Measurements from ENCODE around the gene TMEM169. TPM values are rescaled to one million over a fixed set of nuclear protein-coding genes. Genes with fewer than 3 reads are reported as not detected.

TMEM169 gene
- total RNA-seq, 1 experiment from 2014 or later: 0.35 TPM

DNA sequence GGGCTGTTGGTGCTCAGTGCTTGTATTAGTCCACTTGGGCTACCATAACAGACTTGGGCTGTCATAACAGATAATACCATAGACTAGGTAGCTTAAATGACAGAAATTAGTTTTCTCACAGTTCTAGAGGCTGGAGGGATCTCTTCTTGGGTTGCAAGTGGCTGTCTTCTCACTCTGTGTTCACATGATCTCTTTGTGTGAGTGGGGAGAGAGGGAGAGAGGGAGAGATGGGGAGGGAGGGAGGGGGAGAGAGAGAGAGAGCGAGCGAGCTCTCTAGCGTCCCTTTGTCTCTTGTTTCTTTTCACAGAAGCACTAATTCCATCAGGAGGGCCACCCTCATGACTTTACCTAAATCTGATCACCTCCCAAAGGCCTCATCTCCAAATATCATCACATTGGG is 23.0 kb downstream of the TMEM169 start:
- DNase-seq (ENCODE audit: low spot score): no peak

DNA sequence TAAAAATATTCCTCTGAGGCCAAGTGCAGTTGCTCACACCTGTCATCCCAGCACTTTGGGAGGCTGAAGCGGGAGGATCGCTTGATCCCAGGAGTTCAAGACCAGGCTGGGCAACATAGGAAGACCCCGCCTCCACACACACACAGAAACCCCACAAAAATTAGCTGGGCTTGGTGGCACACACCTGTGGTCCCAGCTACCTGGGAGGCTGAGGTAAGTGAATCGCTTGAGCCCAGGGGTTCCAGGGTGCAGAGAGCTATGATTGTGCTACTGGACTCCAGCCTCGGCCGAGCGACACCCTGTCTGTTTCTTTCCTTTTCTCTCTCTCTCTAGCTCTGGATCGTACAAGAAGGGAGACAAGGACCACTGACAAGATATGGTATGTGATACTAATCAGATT is 25.6 kb downstream of the TMEM169 start:
- no peak for DNase-seq (ENCODE audit: low spot score)

DNA sequence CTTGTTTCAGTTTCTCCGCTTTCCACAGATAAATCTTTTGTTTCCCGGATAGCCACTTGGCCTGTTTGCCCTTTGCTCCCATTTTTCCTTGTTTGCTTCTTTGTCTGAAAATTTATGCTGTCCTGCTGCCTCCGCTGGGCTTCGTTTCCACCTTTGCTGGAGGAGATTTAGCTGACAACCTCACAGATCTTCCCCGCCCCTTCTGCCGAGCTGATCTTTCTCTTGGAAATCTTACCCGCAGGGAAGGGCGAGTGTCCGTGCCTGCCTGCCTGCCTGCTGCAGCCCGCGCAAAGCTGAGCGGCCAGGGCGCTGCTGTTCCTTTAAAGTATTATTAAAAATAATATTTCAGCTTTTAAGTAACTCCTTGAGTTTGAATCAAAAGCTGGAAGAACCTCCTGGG is 26.0 kb downstream of the TMEM169 start:
- no peak for DNase-seq (ENCODE audit: low spot score)

DNA sequence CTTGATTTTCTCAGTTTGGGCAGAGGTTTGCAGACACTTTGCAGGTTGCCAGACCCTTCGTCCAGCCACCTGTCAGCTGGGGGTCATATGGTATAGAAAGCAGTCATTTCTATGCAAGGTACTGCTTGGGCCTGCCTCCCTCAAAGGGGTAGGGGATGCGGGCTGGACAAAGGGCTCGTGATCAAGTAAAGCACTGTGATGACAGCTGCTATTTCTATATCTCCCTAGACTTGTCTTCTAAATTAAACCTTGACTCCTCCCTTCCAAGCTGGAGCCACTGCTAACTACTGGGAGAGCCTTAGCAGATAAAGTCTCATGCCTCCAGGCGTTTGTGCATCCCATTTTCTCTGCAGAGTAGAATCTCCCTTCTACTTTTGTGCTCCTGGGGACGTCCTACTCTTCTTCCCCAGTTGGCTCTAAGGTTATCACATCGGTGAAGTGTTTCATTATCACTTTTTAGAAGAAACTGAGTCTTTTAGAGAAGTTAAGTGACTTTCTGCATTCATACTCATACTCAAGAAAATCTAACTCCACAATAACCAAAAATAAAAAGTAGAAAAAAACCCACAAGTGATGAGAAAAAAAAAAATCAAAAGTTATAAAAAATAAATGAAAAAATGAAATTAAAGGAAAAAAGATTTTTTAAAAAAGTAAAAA is 26.7 kb downstream of the TMEM169 start:
- no peak for DNase-seq (ENCODE audit: low spot score)

DNA sequence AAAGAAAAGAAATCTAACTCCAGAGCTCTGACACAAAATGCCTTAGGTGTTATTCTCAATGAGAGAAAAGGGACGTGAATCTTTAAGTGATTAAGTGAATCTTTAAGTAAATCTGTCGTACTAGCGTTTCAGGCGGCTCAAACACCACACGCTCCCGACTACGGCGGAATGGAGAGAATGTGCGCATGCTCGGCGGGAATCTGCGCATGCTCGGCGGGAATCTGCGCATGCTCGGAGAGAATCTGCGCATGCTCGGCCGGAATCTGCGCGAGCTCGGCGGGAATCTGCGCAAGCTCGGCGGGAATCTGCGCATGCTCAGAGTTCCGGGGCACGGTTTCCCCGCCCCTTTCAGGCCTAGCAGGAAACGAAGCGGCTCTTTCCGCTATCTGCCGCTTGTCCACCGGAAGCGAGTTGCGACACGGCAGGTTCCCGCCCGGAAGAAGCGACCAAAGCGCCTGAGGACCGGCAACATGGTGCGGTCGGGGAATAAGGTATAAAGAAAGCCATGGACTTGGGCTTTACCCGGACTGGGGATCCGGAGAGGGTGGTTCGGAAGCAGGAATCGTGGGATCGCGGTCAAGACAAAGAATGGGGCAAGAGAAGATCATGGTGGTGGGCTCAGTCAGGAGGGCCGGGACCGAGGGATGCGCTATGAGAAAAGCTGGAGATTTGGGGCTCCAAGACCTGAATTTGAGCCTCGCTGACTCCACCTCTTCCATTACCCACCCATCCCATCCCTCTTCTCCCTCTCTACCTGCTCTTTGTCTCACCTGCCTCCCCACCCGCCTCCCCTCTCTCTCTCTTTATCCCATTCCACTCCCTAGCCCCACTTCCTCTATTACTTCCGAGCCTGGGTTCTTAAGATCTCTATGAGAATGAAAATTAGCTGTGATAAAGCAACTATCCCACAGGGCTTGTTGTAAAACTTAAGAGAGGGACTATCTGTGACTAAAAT is 27.5 kb downstream of the TMEM169 start, which contains the start of gene XRCC5:
Gene XRCC5 (plus strand): TSS at position 382 of the 955 bp plus-strand sequence. CDS start 89 bp downstream, at position 471.
- peak; percentile 96 for DNase-seq (ENCODE audit: low spot score)

DNA sequence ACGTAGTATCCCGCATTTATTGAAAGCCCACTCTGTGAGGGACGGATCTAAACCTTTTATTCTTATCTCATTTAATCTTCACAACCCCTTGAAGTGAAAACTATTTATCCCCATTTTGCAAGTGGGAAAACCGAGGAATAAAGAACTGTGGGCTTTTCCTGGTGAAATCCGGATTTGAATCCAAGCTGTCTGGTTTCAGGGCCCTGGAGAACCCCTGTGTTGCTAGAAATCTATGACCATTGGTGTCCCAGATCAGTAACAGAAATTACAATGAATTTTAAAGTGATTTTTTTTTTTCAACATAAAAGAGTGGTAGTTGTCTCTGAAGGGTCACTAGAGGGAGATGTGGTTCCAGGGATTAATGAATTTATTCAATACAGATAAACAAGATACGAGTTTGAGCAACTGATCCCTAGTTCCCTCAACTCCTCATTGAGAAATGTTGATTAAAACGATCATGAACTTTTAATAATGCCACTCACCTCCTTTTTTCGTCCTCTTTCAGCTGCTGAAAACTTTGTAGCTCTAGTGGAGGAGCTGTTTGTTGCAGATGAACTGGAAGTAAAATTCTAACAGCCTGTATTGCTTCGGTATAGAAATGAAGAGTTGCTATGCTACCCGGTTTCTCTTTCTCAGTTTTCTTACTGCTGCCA is 28.4 kb downstream of the TMEM169 start:
- peak; percentile 19 for DNase-seq (ENCODE audit: low spot score)

DNA sequence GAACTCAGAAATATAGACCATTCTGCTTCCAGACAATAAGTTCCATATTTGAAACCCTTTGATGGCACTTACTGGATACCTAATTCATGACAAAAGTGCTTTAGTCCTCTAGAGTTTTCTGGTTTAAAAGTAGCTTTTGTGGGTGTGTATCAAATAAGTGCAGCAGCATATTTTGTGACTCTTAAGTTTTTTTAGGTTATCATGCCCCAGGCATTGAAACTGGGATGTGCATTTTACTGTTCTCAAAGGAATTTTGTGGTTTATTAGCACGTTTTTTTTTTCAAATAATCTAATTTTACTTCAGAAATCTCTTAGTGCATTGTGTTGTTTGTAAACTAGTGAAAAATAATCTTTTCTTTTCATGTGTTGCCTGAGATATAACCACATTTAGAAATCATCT is 28.9 kb downstream of the TMEM169 start:
- DNase-seq (ENCODE audit: low spot score): no peak

DNA sequence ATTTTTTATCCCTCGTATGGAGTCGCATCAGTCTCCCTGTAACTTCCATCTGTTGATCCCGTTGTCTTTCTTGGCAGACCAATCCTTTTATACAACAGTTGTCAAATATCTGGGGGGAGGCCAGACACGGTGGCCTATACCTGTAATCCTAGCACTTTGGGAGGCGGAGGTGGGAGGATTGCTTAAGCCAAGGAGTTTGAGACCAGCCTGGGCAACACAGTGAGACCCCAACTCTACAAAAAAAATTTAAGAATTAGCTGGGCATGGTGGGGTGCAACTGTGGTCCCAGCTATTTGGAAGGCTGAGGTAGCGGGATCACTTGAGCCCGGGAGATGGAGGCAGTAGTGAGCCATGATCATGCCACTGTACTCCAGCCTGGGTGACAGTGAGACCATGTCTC is 29.4 kb downstream of the TMEM169 start:
- DNase-seq (ENCODE audit: low spot score): no peak

DNA sequence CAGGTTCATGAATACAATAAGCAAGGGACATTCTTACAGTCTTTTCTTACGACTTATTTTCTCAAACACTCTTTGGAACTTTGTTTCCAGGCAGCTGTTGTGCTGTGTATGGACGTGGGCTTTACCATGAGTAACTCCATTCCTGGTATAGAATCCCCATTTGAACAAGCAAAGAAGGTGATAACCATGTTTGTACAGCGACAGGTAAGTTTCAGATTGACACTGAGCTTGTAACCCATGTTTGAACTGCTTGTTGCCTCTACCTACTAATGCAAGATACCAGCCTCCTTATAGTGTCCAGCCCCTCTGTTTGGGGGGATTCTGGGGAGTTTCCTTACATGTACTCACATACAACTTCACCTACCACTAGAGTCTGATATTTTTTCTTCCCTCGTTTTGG is 31.2 kb downstream of the TMEM169 start:
- no peak for DNase-seq (ENCODE audit: low spot score)

DNA sequence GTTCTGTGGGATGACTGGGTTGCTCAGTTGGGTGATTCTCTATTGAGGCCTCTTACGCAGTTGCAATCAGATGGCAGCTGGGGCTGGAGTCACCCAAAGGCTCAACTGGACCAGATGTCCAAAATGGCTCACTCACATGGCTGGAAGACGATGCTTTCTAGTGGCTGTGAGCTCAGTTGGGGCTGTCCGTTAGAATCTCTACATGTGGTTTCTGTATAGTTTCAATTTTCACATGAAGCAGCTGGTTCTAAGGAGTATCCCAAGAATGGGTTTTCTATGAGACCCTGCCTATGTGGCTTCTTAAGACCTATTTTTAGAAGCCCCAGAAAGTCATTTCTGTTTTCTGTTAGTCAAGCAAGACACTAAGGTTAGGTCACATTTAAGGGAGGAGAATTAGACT is 31.9 kb downstream of the TMEM169 start:
- DNase-seq (ENCODE audit: low spot score): no peak

DNA sequence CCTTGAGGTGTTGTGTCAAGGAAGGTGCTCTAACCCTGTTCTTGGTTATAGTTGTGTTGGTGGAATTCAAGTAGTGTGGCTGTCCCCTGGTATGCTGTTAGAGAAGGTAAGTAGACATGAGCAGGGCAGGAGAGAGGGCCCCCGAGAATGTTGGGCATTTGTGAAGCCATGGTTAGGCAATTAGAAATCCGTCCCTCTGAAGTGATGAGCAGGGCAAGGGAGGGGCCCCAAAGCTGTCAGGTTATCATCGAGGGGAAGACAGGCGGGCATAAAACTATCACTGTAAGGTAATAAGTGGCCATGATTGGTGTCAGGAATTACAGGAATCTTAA is 32.6 kb downstream of the TMEM169 start:
- DNase-seq (ENCODE audit: low spot score): no peak

DNA sequence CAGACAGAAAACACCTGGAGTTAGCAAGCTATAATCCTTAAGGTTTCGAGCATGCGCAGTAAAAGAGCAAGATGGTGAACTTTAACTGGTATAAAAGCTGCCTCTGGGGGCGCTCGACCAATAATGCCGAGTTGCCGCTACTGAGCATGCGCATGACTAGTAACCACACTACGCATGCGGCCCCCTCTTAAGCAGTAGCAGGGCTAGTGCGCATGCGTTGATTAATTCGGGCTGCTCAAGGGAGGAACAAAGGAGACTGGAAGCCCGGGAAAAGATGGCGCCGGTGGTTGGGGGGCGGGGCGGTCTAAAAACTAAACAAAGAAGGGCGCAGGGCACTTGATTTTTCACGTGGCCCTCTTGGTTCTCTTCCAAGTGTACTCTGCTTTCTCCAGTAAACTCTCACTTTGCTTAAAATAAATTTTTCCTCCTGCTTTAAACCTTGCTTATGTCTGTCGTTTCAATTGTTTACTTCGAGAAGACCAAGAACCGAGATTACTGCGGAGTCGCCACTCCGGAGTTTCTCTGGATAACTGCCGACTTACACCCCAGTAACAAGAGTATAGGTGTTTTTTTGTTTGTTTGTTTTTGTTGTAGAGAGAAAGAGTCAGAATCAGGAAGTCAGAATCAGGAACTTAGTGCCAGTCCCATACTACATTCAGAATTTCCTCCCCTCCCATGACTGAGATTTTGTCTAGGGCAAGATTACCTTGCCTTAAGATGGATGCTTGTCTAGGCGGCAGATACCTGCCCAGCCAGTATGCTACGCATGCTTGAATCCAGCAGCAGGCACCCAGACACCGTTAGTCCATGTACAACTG is 33.2 kb downstream of the TMEM169 start:
- DNase-seq (ENCODE audit: low spot score): peak; percentile 96

DNA sequence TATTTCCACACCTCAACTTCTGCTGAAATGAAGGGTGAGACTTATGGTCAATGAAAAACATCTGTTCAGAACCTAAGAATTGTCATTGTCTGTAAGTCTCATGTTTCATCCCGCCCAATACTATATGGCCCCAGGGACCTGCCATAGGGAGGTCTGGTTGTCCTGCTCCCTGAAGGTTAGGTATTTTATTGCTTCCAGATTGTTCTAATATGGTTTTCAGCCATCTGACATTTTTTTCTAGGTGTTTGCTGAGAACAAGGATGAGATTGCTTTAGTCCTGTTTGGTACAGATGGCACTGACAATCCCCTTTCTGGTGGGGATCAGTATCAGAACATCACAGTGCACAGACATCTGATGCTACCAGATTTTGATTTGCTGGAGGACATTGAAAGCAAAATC is 34.7 kb downstream of the TMEM169 start:
- DNase-seq (ENCODE audit: low spot score): no peak

DNA sequence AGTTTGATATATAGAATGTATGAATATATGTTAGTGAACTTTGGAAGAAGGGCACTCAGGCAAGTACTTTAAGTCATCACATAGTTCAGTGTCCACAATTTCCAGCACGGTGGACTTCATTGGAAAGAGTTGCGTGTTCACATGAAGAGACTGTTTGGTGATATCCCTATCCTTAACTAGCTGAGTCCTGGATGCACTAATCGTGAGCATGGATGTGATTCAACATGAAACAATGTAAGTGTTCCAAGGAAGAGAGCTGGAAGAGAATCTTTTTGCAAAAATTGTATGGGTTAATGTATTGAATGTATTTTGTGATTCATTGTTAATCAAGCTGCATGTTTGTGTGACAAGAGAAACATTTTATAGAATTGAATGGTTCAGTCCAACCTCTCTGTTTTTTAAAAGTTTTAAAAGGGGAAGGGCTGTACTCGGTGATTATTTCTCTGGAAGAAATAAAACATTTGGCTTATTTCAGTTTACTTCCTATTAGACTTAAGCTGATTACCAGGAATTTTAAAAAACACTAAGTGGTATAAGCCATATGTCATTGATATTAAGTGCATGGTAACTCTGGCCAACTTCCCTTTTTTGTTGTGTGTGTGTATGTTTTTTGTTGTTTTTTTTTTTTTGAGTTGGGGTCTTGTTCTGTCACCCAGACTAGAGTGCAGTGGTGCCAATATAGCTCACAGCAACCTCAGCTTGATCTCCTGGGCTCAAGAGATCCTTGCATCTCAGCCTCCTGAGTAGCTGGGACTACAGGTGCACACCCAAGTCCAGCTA is 36.0 kb downstream of the TMEM169 start:
- no peak for DNase-seq (ENCODE audit: low spot score)

DNA sequence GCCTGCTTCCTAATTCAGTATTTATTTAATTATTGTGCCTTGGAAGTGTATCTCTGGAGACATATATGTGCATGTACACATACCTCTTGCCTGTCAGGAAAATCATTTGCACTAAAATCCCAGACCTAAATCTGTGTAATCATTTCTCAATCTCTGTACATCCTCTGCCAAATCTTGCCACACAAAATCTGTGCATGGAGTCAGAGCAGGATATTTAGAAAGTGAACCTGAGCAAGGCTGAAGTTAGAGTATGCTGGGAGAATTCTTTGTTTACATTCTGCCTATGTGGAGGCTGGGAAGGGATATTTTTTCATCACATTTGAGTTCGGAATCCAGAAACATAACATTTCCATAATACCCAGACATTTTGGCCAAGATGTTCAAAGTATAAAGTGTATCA is 36.8 kb downstream of the TMEM169 start:
- no peak for DNase-seq (ENCODE audit: low spot score)

DNA sequence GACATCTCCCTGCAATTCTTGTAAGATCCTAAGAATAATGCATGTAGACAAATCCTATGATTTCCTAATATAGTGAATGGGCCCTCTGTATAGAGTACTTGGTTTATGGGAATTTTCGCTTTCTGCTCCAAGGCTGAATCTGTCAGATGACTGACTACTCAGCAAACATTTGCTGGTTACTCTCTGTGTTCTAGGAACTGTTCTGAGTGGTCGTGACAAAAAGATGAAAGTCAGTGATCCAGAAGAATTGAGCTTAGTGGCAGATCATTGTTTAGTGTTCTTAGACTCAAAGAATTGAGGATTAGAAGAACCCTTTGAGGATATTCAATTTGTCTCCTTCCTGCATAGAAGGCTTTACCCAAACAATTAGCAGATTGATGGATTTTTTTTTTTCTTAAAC is 37.4 kb downstream of the TMEM169 start:
- no peak for DNase-seq (ENCODE audit: low spot score)

DNA sequence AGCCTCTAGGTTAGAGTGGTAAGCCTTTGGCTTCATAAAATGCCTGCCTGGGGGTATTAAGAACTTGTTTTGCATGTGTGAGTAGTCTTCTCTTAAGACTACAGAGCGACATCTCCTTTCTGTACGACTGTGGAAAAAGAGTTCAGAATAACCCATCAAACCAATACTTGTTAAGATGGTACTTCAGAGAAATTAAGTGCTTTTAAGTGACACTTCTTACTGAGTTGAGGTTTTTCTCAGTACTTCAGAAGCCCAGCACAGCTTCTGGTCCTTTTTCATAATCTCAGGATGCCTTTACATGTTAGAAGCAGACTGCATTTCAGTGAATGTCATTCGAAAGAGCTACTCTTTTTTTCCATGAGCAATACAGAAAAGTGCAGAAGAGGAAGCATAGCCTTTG is 38.3 kb downstream of the TMEM169 start:
- no peak for DNase-seq (ENCODE audit: low spot score)

DNA sequence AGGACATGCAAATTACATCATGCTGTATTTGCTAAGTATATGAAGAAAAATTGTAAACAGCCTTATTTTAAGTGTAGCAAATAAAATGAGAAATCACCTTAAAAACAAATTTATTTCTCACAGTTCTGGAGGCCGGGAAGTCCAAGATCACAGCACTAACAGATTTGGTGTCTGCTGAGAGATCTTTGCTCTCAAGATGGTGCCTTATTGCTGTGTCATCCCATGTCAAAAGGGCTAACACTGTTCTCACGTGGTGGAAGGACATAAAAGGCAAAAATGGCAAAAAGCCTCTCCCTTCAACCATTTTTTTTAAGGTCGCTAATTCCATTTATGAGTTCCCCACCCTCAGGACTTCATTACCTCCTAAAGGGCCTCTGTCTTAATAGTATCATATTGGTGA is 39.5 kb downstream of the TMEM169 start:
- no peak for DNase-seq (ENCODE audit: low spot score)

DNA sequence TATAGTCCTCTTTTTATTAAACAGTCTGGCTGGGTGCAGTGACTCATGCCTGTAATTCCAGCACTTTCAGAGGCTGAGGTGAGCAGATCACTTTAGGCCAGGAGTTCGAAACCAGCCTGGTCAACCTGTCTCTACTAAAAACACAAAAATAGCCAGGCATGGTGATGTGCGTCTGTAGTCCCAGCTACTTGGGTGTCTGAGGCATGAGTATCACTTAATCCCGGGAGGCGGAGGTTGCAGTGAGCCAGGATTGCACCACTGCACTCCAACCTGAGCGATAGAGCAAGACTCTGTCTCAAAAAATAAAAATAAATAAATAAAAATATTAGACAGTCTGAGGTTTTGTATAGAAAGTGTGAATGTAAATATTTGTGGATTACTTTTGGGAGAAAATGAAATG is 45.2 kb downstream of the TMEM169 start:
- no peak for DNase-seq (ENCODE audit: low spot score)

DNA sequence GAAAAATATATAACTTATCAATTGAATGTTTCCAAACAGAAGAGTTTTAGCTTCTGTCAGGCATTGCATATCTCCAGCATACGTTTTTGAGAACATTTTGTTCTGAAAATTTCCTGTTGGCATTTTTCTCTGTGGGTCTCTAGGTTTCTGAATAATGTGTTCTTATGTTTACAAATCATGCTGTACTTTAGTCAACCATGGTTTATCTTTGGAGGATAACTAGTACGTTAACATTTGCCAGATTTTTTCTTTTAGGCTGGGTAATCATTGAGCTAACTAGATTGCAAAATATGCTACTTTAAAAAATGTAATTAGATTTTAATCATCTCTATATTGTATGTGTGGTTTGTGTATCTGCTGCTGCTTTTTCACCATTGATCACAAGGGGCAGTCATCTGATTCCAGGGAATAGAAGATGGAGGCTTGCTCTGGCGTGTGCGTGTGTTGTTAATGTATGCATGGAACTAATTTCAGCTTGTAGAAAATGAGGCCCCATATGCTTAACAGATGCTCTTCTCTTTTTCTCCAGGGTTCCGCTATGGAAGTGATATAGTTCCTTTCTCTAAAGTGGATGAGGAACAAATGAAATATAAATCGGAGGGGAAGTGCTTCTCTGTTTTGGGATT is 48.7 kb downstream of the TMEM169 start:
- no peak for DNase-seq (ENCODE audit: low spot score)

All from H4 (cell line).